GM12873 (cell line): ENCODE results near the gene LRRC42.

Experiments
- TF ChIP-seq, protein P1 (sequence below): IDR thresholded peaks from 2 replicates; pipeline ENCODE4 v1.5.1; 2012; ENCODE audit warnings: low read depth, mild to moderate bottlenecking, moderate library complexity, low read length, control low read depth; ENCODE audit not compliant: insufficient read depth; ENCODE audit errors: missing control alignments

LRRC42 gene

DNA sequence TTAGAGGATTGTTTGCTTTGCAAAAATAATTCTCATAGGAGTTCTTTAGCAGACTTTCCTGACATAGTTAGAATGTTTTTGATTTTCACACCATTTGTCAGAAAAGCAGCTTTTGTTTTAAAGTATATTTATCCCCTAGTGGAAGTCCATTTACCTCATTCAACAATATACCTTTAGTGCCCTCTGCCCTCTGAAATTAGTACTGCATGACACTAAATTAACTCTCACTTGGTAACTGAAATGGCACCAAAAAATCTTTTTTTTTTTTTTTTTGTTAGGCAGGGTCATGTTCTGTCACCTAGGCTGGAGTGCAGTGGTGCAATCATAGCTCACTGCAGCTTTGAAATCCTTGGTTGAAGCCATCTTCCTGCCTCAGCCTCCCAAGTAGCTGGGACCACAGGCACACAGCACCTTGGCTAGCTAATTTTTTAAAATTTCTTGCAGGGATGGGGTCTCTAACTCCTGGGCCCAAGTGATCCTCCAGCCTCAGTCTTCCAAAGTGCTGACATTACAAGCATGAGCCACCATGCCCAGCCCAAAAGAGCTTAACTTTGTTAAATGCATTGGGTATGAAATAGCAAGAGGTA is 13.6 kb downstream of the LRRC42 start:
- TF ChIP-seq, protein P1, sequence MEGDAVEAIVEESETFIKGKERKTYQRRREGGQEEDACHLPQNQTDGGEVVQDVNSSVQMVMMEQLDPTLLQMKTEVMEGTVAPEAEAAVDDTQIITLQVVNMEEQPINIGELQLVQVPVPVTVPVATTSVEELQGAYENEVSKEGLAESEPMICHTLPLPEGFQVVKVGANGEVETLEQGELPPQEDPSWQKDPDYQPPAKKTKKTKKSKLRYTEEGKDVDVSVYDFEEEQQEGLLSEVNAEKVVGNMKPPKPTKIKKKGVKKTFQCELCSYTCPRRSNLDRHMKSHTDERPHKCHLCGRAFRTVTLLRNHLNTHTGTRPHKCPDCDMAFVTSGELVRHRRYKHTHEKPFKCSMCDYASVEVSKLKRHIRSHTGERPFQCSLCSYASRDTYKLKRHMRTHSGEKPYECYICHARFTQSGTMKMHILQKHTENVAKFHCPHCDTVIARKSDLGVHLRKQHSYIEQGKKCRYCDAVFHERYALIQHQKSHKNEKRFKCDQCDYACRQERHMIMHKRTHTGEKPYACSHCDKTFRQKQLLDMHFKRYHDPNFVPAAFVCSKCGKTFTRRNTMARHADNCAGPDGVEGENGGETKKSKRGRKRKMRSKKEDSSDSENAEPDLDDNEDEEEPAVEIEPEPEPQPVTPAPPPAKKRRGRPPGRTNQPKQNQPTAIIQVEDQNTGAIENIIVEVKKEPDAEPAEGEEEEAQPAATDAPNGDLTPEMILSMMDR: peak; percentile 56

DNA sequence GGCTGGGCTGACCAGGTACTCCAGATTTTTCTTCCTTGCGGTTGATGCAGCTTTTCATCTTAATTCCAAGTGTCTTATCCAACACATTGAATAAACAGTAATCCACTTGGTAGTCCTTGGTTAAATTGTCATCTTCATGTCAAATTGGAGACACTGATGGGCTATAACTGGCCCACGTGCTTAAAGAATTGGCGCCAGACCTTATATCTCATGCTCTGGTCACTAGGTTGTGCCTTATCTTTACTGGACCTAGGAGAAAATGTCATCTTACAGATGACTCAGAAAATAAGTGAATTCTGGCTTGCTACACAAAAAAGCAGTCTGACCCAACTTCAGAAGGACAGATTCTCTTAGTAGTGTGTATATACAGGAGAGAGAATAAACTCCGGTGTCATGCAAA is 16.2 kb downstream of the LRRC42 start:
- TF ChIP-seq, protein P1: no peak

DNA sequence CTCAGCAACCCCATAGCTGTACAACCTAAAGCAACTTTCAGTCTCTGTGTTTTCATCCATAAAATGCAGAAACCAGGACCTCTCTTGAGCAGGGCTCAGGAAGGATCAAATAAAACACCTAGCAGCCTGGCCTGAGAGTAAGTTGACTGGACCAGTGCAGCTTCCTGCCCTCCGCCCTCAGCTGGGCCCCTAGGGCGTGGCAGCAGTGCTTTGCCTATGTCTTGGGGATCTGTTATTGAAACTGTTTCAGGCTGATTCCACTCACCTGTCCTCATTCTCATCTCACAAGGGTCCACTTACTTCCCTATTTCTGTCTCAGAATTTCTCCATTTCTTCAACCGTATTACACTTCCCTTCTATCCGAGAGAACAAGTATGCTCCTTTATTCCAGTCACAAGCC is 17.3 kb downstream of the LRRC42 start:
- TF ChIP-seq, protein P1: no peak

DNA sequence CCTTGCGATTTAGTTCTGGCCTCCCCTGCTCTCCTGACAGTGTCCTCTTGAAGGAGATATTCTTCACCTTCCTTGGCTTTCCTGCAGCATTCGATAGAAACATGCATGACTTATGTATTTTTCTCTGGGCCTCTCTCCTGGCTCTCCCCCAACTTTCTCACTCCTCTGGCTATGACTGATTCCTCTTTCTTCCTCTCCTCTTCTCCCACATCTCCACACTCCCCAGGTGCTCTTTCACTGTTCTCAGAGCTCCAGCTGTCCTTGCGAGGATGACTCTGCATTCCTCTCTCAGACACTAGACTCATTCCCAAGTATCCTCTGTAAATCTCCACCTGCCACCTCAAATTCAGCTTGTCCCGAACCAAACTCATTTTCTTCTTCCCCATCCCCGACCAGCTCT is 18.0 kb downstream of the LRRC42 start:
- TF ChIP-seq, protein P1: no peak

DNA sequence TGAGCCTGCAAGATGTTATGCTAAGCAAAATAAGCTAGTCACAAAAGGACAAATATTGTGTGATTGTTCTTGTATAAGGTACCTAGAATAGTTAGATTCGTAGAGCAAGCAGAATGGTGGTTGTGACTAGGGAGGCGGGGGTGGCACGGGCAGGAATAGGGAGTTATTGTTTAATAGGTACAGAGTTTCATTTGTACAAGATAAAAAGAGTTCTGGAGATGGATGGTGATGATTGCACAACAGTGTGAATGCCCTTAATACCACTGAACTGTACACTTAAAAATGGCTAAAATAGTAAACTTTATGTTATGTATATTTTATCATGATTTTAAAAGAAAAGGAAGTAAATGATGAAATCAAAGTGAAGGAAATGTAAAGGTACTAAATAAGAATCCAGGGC is 20.6 kb downstream of the LRRC42 start:
- TF ChIP-seq, protein P1: no peak

DNA sequence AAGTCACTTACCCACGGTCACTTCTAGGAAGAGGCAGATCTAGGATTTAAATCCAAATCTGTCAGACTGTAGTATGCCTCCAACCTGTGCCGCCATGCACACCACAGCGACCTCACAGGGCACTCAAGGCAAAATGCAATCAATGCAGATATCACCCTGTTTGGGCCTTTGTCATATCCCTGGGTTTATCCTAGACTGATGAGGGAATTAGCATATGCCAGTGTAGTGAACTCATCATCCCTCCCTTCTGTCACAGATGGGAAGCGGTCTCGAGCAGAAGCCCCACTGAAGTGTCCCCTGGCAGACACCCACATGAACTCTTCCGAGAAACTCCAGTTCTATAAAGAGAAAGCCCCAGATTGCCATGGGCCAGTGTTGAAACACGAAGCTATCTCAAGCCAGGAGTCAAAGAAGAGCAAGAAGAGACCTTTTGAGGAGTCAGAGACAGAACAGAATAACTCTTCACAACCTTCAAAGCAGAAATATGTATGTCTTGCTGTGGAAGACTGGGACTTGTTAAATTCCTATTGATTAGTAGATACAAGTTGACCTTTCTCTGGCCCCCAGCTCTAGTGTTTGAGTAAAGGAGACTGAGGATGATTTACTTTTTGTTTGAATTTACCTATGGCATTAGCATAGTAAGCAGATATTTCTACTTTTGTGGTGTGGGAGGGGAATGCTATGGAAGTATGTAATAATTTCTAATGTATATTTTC is 21.4 kb downstream of the LRRC42 start:
- TF ChIP-seq, protein P1: no peak

DNA sequence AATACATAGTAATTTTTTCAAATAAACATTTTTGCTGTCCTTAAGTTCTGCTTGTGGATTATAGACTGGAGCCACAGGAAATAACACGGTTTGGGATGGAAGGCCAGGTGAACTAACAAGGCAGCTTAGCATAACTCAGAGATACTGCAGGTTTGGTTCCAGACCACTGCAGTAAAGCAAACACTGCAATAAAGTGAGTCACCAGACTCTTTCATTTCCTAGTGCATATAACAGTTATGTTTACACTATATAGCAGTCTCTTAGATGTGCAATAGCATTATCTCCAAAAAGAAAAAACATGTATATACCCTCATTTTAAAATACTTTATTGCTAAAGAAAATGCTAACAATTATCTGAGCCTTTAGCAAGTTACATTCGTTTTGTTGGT is 22.0 kb downstream of the LRRC42 start:
- TF ChIP-seq, protein P1: no peak
